GM19468 (cell line): ENCODE measurements around the gene VWF.

Experiments
- ATAC-seq: cut with Tn5 transposase; IDR thresholded peaks from one replicate; pipeline ENCODE4 v1.9.1; 2021; ENCODE audit warnings: mild to moderate bottlenecking, moderate library complexity, moderate number of reproducible peaks; ENCODE audit not compliant: unreplicated experiment; ENCODE audit errors: extremely low read depth

VWF gene

DNA sequence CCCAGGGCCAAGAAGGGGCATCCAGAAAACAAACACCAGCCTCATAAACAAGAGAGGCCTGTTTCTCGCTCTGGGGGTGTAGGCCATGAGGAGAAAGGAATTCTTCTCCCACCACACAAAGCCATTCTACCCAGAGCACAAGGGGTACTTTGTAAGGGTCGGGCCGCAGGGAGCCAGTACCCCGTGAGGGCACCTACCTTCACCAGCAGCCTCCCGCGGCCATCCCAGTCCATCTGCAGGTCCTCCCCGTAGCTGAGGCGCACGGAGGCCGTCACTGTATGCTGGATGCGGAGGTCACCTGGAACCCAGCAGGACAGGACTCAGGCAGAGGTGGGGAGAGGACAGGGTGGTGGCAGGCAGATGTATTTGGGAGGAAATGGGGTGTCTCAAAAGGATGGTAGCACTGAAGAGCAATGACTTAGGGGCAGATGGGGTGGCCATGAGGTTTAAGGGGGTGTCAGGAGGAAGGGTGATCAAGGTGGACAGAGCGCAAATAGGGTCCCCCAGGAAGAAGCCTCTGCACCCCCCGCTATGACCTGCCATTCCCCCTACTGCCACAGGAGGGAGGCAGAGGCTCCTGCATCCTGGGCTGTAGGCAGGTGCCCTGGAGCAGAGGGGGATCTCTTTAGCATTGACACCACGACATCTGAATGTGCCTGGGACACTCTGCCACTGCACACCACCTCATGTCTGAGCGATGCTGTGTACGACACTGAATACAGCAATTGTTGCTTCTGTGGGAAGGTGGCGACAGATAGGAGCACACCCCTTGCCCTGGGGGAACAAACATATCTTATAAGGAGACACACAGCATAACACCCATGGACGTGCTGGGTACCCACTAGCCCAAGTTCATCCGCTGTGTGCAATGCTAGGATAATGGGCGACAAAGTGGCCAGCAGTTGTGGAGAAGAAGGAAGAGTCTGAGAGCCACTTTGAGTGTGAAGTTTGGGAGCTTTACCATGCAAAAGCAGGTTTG is 61.4 kb downstream of the VWF start:
- ATAC-seq: no peak

DNA sequence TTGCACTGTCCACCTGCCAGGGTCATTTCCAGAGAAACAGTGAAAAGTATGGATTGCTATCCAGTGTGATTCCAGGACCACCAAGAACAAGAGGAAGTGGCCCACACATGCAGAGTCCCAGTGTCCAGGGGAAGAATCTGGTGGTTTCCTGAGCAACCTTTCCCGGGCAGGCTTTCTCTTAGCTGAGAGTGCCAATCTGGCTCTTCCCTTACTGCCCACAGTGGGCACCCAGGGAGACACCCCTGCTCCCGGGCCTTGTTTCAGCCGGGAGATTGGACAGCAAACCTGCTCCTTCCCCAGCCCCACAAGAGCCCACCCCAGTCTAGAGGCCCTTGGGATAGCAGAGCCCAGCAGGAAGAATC is 62.1 kb downstream of the VWF start:
- ATAC-seq: no peak

DNA sequence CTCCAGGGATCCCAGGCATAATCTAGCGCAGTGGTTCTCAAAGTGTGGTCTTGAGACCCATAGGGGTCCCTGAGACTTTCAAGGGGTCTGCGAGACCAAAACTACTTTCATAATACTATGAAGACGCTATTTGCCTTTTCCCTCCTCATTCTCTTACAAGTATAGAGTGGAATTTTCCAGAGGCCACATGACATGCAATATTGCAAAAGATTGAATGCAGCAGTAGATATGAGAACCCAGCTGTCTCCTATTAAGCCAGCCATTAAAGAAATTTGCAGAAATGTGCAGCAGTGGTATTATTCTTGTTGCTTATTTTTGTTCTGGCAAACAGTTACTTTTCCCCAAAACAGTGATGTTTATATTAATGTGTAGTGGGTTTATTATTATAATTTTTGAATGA is 62.8 kb downstream of the VWF start:
- ATAC-seq: no peak

DNA sequence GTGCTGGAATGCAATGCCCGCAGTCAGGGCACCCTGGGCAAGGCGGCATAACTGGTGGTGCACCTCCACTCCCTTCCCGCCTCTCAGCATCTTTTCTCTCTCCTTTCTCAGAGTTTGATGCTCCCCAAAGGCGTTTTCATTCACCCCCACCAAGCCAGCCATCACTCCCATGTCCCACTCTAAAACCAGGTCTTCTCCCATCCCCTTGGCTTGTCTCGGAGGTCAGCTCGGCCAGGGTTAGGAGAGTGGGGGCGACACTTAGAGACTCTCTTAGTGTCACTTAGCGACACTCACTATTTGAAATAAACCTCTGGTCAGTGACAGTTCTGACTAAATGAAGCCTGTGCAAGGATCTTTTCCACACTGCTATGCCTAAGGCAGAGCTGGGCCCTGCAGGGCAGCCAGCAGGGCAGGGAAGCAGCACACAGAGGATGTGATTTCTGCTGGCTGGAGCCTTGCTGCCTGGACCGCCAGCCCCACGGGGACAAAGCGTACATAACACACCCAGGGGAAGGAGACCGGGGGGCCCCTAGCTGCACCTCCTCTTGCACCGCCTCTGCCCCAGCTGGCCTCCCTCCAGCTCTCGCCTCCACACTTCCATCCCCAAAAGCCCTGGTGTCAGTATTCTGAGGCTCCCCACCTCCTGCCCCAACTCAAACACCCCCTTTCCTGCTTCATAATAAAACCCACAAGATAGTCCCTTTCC is 64.5 kb downstream of the VWF start:
- no peak for ATAC-seq

DNA sequence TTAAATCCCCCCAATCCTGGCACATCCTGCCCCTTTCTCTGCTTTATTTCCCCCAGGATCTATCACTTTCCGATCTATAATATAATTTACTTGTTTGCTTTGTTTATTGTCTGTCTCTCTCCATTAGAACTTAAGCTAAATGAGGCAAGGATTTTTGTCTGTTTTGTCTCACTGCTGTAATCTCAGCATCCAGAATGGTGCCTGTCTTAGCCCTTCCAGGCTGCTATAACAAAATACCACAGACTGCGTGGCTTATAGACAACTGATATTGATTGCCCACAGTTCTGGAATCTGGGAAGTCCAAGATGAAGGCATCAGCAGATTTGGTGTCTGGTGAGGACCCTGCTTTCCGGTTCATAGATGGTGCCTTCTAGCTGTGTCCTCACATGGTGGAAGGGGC is 65.2 kb downstream of the VWF start:
- no peak for ATAC-seq

DNA sequence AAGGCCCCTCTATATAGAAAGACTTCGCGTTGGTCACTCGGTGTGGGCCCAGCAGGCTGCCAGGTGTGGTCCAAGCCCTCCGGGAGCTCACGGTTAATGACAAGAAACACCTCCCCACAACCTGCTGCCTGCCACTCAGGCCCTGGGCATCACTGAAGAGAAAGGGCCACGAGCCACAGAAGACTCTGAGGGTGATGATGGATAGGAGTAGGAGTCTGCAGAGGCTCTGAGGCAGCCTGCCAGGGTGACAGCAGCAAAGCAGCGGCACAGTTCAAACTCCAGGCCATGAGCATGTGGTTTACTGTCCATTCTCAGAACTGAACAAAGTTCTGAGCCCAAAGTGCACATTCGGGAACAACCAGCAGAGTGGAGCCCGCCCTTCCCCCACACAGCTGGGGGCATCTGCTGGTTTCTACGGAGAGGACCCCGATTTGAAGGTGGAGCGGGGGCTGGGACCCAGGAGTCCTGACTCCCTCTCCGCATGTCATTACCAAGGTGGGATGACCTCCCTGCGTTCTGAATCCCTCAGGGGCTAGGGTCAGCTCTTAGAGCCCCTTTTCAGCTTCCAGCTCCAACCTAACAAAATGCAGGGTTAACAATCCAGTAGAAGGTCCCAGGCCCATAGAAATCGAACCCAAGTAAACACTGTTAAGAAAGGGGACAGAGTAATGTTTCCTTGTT is 65.8 kb downstream of the VWF start:
- no peak for ATAC-seq

DNA sequence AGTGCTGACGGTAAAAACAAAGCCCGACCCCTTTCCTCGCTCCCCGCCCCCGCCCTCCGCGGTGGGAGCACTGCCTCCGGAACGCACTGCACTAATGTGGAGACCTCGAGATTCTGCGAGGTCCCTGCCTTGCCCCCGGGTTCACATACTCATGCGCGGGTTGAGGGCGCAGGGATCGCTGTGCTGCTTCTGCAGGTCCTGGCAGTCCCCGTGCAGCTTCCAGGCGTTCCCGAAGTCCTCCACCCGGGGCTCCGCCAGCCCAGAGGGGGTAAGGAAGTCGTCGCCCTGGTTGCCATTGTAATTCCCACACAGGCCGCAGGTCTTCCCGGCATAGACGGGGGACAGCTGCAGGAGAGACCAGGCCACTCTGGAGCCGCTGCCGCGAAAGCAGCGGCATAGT is 66.8 kb downstream of the VWF start:
- no peak for ATAC-seq

DNA sequence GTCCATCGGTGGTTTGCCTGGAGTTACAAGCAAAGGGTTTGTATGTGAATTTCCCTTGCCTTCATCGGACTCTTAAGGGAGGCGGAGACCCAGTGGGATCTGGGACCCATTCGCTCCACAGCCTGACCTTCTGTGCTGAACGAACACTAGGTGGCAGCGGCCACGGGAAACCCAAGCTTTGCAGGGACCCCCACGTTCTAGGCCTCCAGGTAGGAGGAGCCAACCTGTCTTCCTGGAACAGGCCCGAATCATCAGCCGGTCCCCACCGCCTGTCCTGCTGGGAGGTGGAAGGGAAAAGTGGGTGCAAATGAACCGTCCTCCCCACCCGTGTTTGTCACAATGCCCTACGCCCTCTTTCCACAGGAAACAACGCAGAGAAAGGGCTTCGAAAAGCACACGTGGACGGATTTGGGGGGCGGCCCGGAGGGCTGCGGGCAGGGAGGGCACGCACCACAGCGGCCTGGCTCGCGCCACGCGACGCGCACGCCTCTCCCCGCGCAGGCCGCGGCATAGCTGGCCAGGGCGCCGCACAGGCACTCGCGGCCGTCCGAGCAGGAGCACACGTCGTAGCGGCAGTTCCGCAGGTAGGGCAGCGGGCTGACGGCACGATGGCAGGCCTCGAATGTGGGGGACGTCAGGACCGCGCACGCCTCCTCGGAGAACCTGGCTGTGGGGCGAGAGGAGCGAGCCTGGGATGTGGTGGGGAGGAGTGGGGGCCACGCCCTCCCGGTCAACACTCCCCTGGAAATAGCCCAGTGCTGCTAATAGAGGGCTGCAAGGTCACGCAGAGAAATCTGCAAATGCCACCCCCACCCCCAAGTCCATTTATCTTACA is 67.8 kb downstream of the VWF start:
- ATAC-seq: no peak

DNA sequence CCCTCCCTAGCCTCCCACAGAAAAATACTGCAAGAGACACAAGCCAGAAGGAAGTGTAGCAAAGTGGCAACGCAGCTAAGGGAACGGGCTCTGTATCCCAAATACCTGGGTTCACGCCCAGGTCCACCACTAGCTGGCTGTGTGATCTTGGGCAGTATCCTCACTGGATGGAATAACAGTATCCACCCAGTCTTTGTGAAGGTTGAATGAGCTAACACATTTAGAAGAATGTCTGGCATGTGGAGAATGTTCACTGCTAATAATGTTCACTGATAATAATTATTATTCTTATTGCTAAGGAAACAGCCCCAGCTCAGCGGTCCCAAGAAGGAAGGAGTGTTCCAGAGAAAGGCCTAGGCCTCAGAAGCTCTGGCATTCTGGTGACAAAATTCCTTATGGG is 70.9 kb downstream of the VWF start:
- ATAC-seq: no peak

DNA sequence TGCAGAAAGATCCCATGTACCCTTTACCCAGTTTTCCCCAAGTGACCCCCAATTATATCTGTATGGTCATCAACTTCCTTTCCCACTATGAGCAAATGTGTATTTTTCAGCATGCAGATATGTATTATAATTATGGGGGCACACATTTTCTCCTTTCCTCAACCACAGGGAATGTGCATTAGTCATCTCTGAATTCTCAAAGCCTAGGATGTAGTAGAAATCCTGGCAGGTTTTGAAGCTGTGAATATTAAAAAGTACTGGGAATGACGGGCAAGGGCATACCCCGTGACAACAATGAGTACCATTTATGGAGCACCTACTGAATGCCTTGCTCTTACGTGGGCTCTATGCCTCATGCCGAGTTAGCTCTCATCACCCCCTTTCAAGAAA is 71.5 kb downstream of the VWF start:
- no peak for ATAC-seq

DNA sequence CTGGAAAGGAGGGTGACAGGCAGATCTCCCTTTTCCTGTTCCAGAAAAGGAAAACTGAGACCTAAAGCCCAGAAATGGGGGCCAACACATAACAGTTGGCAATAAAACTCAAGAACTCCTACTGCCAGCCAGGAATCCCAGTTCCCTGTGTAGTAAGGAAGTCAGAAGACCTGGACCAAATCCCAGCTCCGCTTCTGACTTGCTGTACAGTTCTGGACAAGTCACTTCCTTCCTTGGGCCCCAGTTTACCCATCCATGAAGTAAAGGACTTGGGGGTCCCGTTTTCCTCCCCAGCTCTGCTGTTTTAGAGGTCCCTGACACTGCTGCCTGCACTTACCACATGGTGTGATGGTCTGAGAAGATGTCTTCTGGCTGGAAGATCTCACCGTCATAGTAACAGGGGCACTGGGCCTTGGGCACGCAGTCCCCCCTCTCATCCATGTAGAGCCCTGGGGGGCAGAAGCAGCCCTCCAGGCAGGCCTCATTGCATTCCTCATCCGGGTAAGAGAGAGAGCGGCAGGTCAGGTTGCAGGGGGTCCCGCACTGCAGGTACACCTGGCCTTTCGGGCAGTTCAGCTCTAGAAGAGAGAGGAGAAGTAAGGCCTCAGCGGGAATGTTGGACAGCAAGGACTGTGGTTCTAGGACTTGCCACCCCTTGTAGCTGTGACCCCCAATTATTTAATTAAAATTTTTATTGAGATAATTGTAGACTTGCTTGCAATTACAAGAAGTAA is 72.1 kb downstream of the VWF start:
- ATAC-seq: no peak

DNA sequence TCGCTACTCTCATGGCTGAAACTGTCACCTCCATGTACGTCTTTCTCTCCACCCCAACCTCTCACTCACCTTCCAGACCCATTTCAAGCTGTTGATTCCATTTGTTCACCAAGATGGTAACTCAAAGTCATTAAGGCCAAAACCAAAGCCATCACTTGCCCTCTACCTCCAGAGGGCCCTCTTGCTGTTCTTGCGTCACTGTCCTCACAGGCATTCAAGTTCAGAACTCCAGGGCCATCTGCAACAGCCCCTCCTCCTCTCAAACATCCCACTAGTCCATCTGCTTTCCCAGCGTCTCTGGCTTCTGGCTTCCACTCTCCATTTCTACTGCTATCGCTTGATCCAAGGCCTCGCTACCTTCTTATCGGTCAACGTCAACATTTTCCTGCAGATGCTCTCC is 74.5 kb downstream of the VWF start:
- ATAC-seq: no peak

DNA sequence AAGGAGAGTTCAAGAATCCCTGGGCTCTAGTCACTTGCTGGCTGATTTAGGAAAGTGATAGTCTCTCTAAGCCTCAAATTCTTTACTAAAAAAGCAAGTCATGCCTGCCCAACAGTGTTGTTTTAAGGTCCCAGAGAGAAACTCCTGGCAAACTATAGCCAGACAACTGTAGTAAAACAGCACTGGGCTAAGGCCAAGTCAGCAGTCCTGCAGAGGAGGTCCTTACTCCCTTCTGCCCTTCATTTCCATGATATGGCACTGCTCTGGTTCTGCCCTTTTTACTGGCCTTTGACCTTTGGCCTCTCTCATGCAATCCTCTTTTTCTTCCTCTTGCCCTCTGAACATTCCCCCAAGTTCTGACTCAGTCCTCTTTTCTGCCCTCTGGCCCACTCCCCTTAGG is 74.9 kb downstream of the VWF start:
- no peak for ATAC-seq

DNA sequence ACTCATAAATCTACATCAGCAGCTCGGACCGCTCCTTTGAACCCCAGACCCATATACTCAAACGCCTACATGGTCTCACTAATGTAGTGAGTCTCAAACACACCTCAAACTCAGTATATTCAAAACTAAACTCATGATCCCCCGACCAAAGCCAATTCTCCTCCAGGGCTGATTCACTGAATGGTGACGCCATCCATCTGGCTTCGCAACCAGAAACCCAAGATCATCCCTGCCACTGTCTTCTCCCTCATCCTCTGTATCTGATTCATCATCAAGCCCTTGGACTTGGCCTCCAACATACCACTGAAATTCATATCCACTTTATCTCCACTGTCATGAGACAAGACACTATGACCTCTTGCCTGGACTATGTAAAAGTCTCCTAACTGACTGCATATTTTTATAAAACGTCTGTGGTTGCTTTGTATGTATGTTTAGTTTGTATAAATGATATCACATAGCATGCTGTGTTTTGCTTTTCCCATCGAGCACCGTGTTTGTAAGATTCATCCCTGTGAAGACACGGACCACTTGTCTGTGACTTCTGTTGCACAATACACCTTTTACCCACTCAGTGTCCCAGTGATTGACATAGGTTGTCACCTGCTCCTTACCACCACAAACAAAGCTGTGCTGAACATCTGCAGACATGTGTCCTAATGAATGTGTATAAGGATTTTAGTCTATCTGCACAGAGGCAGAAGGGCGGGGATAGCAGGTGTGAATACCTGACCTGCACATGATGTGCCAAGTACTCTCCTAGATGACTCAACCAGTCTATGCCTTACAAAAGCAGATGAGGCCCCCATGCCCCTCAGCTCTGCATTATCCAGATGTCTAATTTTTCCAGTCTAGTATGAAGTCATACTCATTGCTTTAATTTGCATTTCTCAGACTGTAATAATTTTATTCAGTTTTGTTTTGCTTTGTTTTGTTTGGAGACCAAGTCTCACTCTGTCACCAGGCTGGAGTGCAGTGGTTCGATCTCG is 76.9 kb downstream of the VWF start:
- no peak for ATAC-seq

DNA sequence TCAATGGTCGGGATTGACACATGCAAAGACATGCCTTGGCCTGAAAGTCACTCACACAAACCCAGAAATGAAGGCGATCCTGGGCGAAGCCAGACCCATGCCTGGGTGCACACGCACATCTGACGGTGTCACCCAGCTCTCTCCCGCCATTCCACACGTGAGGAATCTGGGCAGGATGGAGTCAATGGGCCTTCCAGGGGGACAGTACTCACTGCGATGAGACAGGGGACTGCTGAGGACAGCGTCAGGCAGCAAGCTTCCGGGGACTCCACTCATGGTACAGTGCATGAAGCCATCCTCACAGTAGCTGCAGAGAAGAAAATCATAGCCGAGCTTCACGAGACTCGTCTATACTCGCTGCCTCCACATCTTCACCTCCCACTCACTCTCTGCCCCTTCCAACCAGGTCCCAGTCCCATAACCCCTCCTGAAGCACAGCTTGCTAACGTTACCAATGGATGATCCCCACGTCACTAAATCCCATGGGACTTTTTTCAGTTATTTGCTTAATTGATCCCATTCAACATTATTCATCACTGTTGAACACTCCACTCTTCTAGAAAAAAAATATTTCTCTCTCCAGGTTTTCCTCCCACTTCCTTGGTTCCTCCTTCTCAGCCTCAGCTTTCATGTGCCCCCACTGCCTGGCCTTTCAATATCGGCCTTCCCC is 77.8 kb downstream of the VWF start:
- no peak for ATAC-seq

DNA sequence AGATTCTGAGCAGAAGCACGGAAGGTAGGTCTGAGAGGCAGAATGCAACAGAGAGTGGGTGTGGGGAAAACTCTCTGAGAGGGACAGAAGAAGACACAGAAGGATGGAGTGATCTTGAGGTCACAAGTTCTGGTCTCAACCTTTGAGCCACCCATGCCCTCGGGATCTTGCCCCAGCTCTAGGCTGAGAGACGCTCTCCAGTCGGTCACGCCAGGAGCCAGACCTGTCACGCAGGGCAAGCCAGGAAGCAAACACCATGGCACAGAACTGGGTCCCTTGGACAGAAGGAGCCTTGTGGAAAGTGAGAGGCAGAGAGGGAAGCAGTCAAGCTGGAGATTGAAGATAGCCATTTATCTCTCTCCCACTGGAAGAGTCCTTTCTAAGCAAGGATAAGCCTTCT is 79.0 kb downstream of the VWF start:
- ATAC-seq: no peak

DNA sequence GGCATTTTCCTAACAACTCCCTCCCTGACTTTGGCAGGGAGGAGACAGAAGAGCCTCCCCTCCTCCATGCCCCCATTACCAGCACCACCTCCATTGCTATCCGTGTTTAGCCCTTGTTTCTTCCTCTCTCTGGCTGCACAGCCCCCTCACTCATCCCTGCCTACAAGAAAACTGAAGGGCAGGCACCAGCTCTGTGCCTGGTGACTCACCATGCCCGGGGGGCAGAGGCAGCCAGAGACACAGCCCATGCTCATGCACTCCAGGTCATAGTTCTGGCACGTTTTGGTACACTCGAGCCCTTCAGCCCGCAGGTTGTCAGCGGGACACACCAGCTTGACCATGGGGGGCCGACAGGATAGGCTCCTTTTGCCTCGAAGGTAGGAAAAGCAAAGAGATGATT is 80.4 kb downstream of the VWF start:
- ATAC-seq: no peak

DNA sequence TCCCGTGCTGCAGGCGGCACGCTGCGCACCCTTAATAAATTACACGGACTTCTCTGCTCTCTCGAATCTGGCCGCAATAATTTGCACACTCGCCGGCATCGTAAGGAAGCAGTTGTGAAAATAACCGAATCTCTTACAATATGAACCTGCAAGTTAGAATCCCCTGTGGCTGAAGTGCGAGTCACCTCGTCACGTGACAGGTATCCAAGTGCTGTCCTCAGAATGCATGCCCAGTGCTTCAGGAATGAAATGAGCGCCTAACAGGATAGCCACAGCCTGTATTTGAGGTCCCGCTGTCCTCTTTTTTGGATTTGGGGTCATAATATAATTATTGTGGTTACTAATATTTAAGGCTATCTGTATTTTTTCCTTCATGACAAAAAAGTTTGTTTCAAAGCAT is 82.0 kb downstream of the VWF start:
- ATAC-seq: no peak
